GM12864 (cell line): ENCODE results near the gene MYO9A.

Source experiments
- DNase-seq: peaks from one replicate; pipeline ENCODE4 v3.0.0-alpha.2; 2011; ENCODE audit warnings: low read depth
- H3K4me3 ChIP-seq: 2 replicates; pipeline ENCODE4 v1.5.1; 2011; ENCODE audit warnings: mild to moderate bottlenecking, low read depth, low read length, control low read depth
- TF ChIP-seq, protein P1 (sequence below): IDR thresholded peaks from 2 replicates; pipeline ENCODE4 v1.5.1; 2011; ENCODE audit warnings: low read depth, mild to moderate bottlenecking, moderate library complexity, low read length, control low read depth, inconsistent platforms; ENCODE audit errors: missing control alignments

Gene MYO9A

GRCh38 chr15:71822890-71823630 lies 294.9 kb downstream of the MYO9A start:
- DNase-seq, result no peak
- TF ChIP-seq, protein P1, sequence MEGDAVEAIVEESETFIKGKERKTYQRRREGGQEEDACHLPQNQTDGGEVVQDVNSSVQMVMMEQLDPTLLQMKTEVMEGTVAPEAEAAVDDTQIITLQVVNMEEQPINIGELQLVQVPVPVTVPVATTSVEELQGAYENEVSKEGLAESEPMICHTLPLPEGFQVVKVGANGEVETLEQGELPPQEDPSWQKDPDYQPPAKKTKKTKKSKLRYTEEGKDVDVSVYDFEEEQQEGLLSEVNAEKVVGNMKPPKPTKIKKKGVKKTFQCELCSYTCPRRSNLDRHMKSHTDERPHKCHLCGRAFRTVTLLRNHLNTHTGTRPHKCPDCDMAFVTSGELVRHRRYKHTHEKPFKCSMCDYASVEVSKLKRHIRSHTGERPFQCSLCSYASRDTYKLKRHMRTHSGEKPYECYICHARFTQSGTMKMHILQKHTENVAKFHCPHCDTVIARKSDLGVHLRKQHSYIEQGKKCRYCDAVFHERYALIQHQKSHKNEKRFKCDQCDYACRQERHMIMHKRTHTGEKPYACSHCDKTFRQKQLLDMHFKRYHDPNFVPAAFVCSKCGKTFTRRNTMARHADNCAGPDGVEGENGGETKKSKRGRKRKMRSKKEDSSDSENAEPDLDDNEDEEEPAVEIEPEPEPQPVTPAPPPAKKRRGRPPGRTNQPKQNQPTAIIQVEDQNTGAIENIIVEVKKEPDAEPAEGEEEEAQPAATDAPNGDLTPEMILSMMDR, result no peak
- H3K4me3 ChIP-seq, result no peak overlapping the region

DNA sequence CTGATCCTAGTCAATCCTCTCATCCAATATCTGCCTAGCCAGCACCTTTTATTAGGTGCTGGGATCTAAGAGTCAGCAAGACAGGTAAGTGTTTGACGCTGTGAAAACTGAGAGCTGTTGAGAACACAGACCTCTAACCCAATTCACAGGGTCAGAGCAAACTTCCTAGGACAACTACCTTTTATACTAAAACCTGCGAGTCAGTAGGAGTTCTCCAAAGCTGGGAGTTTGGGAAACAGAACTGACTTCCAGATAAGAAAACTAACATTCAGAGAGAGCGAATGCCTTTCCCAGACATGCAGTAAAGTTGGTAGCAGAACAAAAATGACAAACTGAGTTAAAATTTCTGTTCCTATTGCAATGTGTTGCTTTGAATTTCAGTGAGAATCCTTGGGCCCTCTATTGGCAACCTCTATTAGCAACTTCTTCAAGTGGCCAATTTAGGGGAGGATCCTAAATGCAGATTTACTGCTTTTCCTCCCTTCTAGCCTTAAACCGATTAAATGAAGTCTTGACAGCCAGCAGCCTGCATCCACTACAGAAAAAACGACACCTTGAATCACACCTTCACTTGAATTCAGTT lies 296.3 kb downstream of the MYO9A start:
- DNase-seq, result no peak
- TF ChIP-seq, protein P1, result no peak

GRCh38 chr15:71820127-71820526 lies 297.8 kb downstream of the MYO9A start:
- TF ChIP-seq, protein P1, result no peak

More for the DNA sequence above, 296.3 kb downstream of the MYO9A start:
- H3K4me3 ChIP-seq, result no peak overlapping the region

DNA sequence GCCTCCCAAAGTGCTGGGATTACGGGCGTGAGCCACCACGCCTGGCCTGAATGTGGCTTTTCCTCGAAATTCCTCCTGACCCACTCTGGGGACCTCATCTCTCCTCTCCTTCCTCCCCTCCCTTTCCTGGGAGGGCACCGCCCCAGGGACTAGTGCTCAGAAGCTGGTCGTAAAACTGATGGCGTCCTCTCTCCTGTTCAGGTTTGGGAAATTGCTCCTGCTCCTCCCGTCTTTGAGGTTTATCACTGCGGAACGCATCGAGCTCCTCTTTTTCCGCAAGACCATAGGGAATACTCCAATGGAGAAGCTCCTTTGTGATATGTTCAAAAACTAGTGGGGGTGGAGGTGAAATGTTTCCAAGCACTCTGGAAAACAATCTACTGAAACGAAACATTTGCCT lies 300.6 kb downstream of the MYO9A start:
- no peak overlapping the region for H3K4me3 ChIP-seq
- TF ChIP-seq, protein P1, result no peak
- no peak for DNase-seq

More at GRCh38 chr15:71820127-71820526, 297.8 kb downstream of the MYO9A start:
- DNase-seq, result no peak
- H3K4me3 ChIP-seq, result no peak overlapping the region

DNA sequence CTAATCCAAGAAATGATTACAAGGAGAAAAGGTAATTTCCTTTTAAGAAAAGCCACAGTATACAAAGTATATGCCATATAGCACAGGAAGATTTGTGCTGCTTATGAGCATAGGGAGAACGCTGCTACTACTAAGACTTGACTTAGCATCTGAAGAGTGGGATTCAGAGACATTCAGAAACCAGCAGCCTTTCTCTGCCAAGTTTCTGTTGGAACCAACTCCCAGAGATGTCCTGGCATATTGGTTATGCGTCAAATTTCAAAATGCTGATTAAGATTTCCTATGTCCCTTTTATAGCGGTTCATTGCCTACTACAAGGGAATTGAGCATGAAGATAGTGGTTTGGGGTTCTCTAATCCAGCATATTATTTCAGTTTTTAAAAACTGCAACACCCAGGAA lies 302.6 kb downstream of the MYO9A start:
- TF ChIP-seq, protein P1, result no peak
- H3K4me3 ChIP-seq, result no peak overlapping the region
- no peak for DNase-seq

GRCh38 chr15:71813723-71814470 lies 304.1 kb downstream of the MYO9A start:
- no peak for DNase-seq
- TF ChIP-seq, protein P1, result no peak
- no peak overlapping the region for H3K4me3 ChIP-seq
